Left kidney (tissue), 2 donors: ENCODE data around the gene WDR18. TPM values are rescaled to one million over a fixed set of nuclear protein-coding genes. Genes with fewer than 3 reads are reported as not detected.

Experiments used
- DNase-seq: peaks from one replicate; pipeline ENCODE4 v3.0.0-alpha.2; 2013
- polyA plus RNA-seq: library from polyadenylated mRNA; unstranded; fragments of 120-200 nt; gene quantifications from one replicate; pipeline ENCODE4 v1.2.1, GENCODE V29; 2013; ENCODE audit not compliant: insufficient read length

The WDR18 gene
- polyA plus RNA-seq, 1 donor: 30.4 TPM

- no peak for DNase-seq
These were observed 7.2 kb downstream of the WDR18 start for GRCh38 chr19:991174-991931.

DNA sequence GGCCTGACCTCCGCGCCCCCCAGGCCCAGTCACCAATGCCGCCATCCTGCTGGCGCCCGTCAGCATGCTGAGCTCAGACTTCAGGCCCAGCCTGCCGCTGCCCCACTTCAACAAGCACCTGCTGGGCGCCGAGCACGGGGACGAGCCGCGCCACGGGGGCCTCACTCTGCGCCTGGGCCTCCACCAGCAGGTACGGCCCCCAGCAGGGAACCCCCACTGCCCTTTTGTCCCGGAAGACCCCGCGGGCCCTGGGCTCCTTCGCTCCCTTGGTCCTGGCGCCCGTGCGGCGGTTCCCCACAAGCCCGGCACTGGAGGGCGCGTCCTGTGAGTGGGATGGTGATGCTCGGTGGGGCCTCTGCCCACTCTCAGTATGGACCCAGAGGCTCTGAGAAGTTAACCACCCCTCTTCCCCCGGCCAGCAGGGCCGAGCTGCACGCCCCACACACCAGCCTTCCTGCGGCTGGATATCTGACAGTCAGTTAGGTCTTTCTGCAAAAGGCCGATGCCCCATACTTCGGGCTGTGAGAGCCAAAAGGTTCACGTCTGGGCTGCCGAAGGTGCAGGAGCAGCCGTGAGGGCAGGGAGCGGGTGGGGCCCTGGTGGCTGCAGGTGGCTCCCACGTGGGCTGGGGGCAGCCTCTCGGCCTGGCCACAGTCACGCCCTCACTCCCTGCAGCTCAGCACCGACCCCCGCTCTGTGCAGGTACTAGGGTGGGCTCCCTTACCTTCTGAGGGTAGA is 8.0 kb downstream of the WDR18 start:
- DNase-seq: no peak

DNA sequence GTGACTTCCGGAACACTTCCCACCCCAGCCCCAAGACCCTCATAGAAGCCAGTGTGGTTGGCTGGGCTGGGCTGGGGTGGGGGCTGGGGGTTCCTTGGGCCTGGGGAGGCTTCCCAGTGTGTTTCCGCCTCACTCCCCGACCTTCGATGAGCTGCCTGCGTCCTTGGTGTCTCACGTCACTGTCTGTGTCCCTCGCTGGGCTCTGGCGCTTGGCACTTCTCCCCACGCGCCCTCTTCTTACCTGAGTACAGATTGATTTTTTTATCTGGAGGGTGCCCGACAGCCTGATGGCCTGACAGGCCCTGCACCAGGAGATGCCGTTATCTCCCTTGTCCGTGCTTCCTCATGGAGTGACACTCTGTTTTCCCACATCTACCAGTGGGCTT is 8.5 kb downstream of the WDR18 start:
- no peak for DNase-seq

GRCh38 chr19:993361-993830 is 9.3 kb downstream of the WDR18 start:
- DNase-seq: no peak

DNA sequence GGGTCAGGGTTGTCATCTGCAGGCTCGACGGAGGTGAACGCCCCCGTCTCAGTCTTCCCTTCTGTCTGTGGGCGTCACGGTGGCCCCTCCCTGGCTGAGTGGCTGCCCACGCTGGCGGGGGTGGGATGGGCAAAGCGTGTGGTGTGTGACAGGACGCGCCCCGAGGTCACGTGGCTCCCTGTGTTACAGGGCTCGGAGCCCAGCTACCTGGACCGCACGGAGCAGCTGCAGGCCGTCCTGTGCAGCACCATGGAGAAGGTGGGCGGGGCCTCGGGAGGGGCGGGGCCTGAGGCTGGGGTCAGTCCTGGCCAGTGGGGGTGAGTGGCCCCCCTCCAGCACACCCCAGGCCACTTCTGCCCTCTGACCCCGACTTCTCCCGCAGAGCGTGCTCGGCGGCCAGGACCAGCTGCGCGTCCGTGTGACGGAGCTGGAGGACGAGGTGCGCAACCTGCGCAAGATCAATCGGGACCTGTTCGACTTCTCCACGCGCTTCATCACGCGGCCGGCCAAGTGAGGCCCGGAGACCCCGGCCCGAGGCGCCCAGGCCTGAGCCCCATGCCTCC is 9.8 kb downstream of the WDR18 start:
- no peak for DNase-seq

GRCh38 chr19:994516-994915 is 10.4 kb downstream of the WDR18 start:
- no peak for DNase-seq

DNA sequence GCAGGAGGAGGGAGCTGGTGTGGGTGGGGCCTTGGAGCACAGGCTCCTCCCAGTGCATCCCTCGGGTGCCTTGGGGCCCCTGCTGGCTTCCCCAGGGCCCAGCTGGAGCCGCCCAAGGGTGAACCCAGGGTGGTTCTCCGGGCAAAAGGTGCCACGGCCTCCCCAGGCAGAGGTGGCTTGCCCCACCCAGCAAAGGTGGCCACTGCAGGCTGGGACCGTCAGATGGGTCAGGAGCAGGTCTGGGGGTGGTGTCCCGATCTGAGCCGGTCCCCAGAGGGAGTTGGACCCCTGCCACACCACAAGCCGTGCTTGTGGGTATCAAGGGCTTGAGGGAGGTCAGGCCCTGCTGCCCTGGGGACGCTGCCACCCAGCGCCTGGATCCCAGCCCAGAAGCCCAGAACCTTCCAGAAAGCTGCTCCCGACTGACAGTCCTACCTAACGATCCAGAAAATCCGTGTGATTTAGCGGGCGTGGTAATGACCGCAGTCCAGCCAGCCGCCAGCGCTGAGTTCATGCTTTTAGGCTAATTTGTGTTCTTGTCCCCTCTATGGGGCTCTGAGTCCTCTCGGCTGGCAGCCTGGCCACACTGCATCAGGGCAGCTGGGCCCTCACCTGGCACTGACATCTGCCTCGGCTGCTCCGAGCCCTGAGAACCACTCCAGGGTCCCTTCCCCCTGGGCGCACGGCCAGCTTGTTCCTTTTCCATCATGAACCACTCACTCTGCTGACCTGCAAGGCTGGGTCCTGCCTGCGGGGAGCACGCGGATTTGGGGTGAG is 11.1 kb downstream of the WDR18 start:
- no peak for DNase-seq

- DNase-seq: no peak
These were observed 12.1 kb downstream of the WDR18 start for GRCh38 chr19:996051-996838.

DNA sequence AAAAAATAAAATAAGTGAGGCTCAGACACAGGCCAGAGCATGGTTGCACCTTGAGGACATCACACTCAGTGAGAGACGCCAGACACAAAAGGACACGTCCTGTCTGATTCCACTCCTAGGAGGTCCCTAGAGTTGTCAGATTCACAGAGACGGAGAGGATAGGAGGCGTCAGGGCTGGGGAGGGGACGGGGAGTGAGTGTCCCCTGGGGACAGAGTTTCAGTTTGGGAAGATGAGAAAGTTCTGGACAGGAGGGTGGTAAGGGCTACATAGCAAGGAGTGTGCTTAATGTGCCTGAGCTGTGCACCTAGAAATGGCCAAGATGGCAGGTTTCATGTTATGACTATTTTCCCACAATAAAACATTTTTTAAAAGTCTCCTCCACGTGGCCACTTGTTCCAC is 13.9 kb downstream of the WDR18 start:
- DNase-seq: no peak

- DNase-seq: no peak
These were observed 15.2 kb downstream of the WDR18 start for GRCh38 chr19:999379-999719.

DNA sequence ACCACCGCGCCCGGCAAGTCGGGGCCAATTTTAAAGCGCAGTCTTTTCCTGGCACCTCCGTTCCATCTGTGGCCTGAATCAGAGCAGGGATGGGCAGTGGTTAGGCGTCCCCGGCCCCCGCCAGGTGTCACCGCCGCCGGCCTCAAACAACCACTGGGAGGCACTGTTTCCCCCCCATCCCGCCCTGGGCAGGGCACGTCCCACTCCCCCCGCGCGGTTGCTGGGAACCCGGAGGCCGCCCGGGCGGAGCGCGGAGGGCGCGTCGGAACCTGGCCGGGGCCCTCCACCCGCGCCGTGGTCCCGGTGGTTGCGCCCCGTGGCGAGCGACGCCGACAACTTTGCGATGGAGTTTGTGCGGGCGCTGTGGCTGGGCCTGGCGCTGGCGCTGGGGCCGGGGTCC is 15.9 kb downstream of the WDR18 start, which contains the start of gene GRIN3B:
TSS of gene GRIN3B (plus strand) at position 325 of the 400 bp plus-strand sequence. CDS start at position 344, 19 bp downstream.
- DNase-seq: no peak

DNA sequence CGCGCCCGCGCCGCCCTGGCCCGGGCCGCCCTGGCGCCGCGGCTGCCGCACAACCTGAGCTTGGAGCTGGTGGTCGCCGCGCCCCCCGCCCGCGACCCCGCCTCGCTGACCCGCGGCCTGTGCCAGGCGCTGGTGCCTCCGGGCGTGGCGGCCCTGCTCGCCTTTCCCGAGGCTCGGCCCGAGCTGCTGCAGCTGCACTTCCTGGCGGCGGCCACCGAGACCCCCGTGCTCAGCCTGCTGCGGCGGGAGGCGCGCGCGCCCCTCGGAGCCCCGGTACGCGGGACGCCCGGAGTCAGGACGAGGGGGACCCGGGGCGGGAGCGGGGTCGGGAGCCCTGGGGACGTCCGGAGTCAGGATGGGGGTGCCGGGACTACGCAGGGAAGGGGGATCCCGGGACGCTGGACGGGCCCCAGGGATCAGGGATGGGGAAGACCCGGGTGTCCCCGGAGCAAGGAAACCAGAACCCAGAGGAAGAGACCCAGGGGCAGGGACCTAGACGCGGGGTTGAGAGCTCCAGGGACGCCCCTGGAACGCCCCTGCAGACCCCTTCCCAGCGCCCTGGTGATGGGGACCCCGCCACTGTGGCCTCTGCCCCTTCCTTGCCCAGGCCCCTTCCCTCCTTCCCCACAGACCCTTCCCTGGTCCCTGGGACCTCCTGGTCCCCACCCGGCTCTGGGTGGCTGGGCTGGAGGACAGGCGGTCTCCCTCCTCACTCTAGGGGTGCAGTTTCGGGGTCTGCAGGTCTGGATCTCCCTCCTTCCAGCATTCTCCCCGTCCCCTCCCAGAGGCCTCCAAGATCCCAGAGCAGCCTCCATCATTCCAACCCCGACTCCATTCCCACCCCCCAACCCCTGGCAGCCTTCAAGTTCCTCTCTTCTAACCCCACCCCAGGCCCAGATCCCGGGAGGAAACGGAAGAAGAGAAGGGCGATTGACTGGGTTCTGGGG is 16.7 kb downstream of the WDR18 start:
- no peak for DNase-seq

- DNase-seq: no peak
These were observed 17.5 kb downstream of the WDR18 start for GRCh38 chr19:1001538-1002166.

- no peak for DNase-seq
These were observed 18.5 kb downstream of the WDR18 start for GRCh38 chr19:1002600-1002999.

DNA sequence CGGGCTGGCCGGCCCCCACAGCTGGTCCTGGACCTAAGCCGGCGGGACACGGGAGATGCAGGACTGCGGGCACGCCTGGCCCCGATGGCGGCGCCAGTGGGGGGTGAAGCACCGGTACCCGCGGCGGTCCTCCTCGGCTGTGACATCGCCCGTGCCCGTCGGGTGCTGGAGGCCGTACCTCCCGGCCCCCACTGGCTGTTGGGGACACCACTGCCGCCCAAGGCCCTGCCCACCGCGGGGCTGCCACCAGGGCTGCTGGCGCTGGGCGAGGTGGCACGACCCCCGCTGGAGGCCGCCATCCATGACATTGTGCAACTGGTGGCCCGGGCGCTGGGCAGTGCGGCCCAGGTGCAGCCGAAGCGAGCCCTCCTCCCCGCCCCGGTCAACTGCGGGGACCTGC is 19.1 kb downstream of the WDR18 start:
- DNase-seq: no peak

GRCh38 chr19:1004204-1004802 is 20.2 kb downstream of the WDR18 start:
- DNase-seq: no peak

DNA sequence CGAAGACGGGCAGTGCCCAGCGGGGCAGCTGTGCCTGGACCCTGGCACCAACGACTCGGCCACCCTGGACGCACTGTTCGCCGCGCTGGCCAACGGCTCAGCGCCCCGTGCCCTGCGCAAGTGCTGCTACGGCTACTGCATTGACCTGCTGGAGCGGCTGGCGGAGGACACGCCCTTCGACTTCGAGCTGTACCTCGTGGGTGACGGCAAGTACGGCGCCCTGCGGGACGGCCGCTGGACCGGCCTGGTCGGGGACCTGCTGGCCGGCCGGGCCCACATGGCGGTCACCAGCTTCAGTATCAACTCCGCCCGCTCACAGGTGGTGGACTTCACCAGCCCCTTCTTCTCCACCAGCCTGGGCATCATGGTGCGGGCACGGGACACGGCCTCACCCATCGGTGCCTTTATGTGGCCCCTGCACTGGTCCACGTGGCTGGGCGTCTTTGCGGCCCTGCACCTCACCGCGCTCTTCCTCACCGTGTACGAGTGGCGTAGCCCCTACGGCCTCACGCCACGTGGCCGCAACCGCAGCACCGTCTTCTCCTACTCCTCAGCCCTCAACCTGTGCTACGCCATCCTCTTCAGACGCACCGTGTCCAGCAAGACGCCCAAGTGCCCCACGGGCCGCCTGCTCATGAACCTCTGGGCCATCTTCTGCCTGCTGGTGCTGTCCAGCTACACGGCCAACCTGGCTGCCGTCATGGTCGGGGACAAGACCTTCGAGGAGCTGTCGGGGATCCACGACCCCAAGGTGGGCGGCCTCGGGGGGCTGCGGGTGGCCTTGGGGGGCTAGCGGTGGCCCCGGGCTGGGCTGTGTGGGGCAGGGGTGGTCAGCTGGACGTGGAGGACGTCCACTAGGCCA is 20.9 kb downstream of the WDR18 start:
- no peak for DNase-seq

DNA sequence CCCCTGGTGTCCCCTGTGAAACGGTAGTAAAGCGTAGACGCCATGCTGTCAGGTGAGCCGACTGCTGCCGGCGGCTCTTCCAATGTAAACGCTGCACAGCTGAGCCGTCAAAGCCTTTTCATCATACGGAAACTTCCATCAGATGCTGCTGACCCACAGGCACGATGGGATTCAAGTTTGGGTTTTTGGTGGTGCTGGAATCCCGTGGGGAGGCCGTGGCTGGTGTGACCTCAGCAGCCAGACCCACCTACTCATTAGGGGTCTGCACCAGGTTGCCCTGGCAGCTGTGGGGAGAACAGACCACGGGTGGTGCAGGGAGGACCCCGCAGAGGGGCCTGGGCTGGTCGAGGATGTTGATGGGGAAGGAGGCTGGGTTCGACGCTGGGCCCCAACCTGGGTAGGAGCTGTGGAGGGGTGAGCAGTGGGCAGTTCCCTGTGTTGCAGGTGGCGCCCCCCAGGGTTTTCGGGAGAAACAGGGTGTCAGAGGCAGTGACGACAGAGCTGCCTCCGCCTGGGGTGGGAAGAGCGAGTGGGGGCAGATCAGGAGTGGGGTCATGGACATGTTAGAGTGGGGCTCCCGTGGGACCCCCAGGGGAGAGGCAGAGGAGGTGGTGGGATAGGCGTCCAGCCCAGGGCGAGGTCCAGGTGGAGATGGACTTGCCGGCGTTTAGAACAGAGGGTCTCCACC is 22.7 kb downstream of the WDR18 start:
- DNase-seq: no peak
